Measurements from ENCODE around the gene TSPO2.
A peak's percentile ranks its signal among the peaks of the same experiment; 100 is the strongest.

Gene TSPO2

GRCh38 chr6:41039060-41039998, 2.9 kb upstream of the TSPO2 start, which contains the start of gene UNC5CL:
UNC5CL (minus strand) TSS chr6:41039221; CDS start chr6:41035074, 4,147 bp downstream.
- Mint-ChIP-seq H3K27ac (no peak within 1 kb of the TSS), H3K4me3 (no peak within 1 kb of the TSS), H3K9me3 (no peaks in the 10 kb centered on the region), H3K4me1 (no peaks in the 10 kb centered on the region), H3K36me3 (no peaks in the 10 kb centered on the region)
- ATAC-seq (peak; percentile 52), DNase-seq (ENCODE audit: low spot score in 2 of 2) (peak; percentile 21 to 67)

- DNase-seq (ENCODE audit: low spot score in 2 of 2): no peak
- Mint-ChIP-seq H3K4me3 (no peak overlapping the region), H3K9me3 (no peaks in the 10 kb centered on the region), H3K36me3 (no peaks in the 10 kb centered on the region), H3K4me1 (no peaks in the 10 kb centered on the region), H3K27ac (no peak overlapping the region)
- peak; percentile 59 for ATAC-seq
These were observed 1.9 kb upstream of the TSPO2 start for GRCh38 chr6:41040101-41040939.

- no peaks in the 10 kb centered on the region for H3K36me3 Mint-ChIP-seq
- H3K9me3 Mint-ChIP-seq: no peaks in the 10 kb centered on the region
- DNase-seq (ENCODE audit: low spot score in 2 of 2) (no peak), ATAC-seq (no peak)
- no peaks in the 10 kb centered on the region for H3K4me1 Mint-ChIP-seq
- H3K27ac Mint-ChIP-seq: no peak overlapping the region
- H3K4me3 Mint-ChIP-seq: no peak overlapping the region
These were observed 1.2 kb upstream of the TSPO2 start for GRCh38 chr6:41040940-41041536.

GRCh38 chr6:41043151-41043550, 884 bp downstream of the TSPO2 start:
- H3K4me3 Mint-ChIP-seq: no peak overlapping the region
- H3K36me3 Mint-ChIP-seq: no peaks in the 10 kb centered on the region

GRCh38 chr6:41045664-41046063, 3.4 kb downstream of the TSPO2 start:
- ATAC-seq: no peak
- DNase-seq (ENCODE audit: low spot score in 2 of 2): no peak
- H3K4me1 Mint-ChIP-seq: no peaks in the 10 kb centered on the region
- H3K9me3 Mint-ChIP-seq: no peaks in the 10 kb centered on the region
- H3K4me3 Mint-ChIP-seq: no peak overlapping the region
- no peak overlapping the region for H3K27ac Mint-ChIP-seq
- H3K36me3 Mint-ChIP-seq: no peaks in the 10 kb centered on the region

More at GRCh38 chr6:41043151-41043550, 884 bp downstream of the TSPO2 start:
- ATAC-seq: no peak
- Mint-ChIP-seq H3K27ac (no peak overlapping the region), H3K4me1 (no peaks in the 10 kb centered on the region), H3K9me3 (no peaks in the 10 kb centered on the region)
- no peak for DNase-seq (ENCODE audit: low spot score in 2 of 2)

- Mint-ChIP-seq H3K27ac (no peak overlapping the region), H3K4me1 (no peaks in the 10 kb centered on the region), H3K36me3 (no peaks in the 10 kb centered on the region), H3K4me3 (no peak overlapping the region), H3K9me3 (no peaks in the 10 kb centered on the region)
- ATAC-seq: no peak
- DNase-seq (ENCODE audit: low spot score in 2 of 2): no peak
These were observed 3.8 kb downstream of the TSPO2 start for GRCh38 chr6:41046084-41046483.

- H3K36me3 Mint-ChIP-seq: peaks cover 6% of the 10 kb centered on the region
- H3K27ac Mint-ChIP-seq: peak overlapping the region; percentile 8
- H3K4me1 Mint-ChIP-seq: peaks cover 7% of the 10 kb centered on the region
- ATAC-seq: no peak
- no peaks in the 10 kb centered on the region for H3K9me3 Mint-ChIP-seq
- no peak for DNase-seq (ENCODE audit: low spot score in 2 of 2)
- H3K4me3 Mint-ChIP-seq: no peak overlapping the region
These were observed 5.0 kb downstream of the TSPO2 start for GRCh38 chr6:41047306-41047705.

GRCh38 chr6:41047745-41048732, 5.8 kb downstream of the TSPO2 start:
- Mint-ChIP-seq H3K4me1 (peaks cover 15% of the 10 kb centered on the region), H3K9me3 (no peaks in the 10 kb centered on the region), H3K27ac (peak overlapping the region; percentile 8), H3K36me3 (peaks cover 6% of the 10 kb centered on the region), H3K4me3 (no peak overlapping the region)
- ATAC-seq (no peak), DNase-seq (ENCODE audit: low spot score in 2 of 2) (no peak)

- ATAC-seq (no peak), DNase-seq (ENCODE audit: low spot score in 2 of 2) (no peak)
- H3K4me3 Mint-ChIP-seq: no peak overlapping the region
- H3K36me3 Mint-ChIP-seq: peaks cover 6% of the 10 kb centered on the region
- no peaks in the 10 kb centered on the region for H3K9me3 Mint-ChIP-seq
- H3K27ac Mint-ChIP-seq: peak overlapping the region; percentile 26
- H3K4me1 Mint-ChIP-seq: peaks cover 19% of the 10 kb centered on the region
These were observed 7.3 kb downstream of the TSPO2 start for GRCh38 chr6:41049521-41049920.

GRCh38 chr6:41049955-41050354, 7.7 kb downstream of the TSPO2 start:
- Mint-ChIP-seq H3K9me3 (no peaks in the 10 kb centered on the region), H3K4me3 (no peak overlapping the region), H3K36me3 (peaks cover 6% of the 10 kb centered on the region), H3K4me1 (peaks cover 19% of the 10 kb centered on the region), H3K27ac (no peak overlapping the region)
- DNase-seq (ENCODE audit: low spot score in 2 of 2) (no peak), ATAC-seq (no peak)

GRCh38 chr6:41050536-41050935, 8.3 kb downstream of the TSPO2 start:
- H3K36me3 Mint-ChIP-seq: peaks cover 9% of the 10 kb centered on the region
- ATAC-seq: no peak

GRCh38 chr6:41051873-41052272, 9.6 kb downstream of the TSPO2 start:
- Mint-ChIP-seq H3K27ac (peak overlapping the region; percentile 5), H3K4me1 (peaks cover 19% of the 10 kb centered on the region), H3K36me3 (peaks cover 12% of the 10 kb centered on the region), H3K4me3 (no peak overlapping the region), H3K9me3 (no peaks in the 10 kb centered on the region)
- ATAC-seq: no peak
- DNase-seq (ENCODE audit: low spot score in 2 of 2): no peak

More at GRCh38 chr6:41050536-41050935, 8.3 kb downstream of the TSPO2 start:
- no peak overlapping the region for H3K27ac Mint-ChIP-seq
- H3K9me3 Mint-ChIP-seq: no peaks in the 10 kb centered on the region
- DNase-seq (ENCODE audit: low spot score in 2 of 2): no peak
- peaks cover 19% of the 10 kb centered on the region for H3K4me1 Mint-ChIP-seq
- H3K4me3 Mint-ChIP-seq: no peak overlapping the region

GRCh38 chr6:41053041-41053440, 10.8 kb downstream of the TSPO2 start, which contains the start of gene APOBEC2:
APOBEC2 (plus strand) TSS chr6:41053202; CDS start chr6:41053348, 146 bp downstream.
- Mint-ChIP-seq H3K27ac (peak within 1 kb of the TSS; percentile 5), H3K4me3 (no peak within 1 kb of the TSS), H3K9me3 (no peaks in the 10 kb centered on the region), H3K4me1 (peaks cover 19% of the 10 kb centered on the region), H3K36me3 (peaks cover 19% of the 10 kb centered on the region)
- no peak for ATAC-seq
- no peak for DNase-seq (ENCODE audit: low spot score in 2 of 2)

GRCh38 chr6:41054511-41054910, 12.2 kb downstream of the TSPO2 start:
- peaks cover 19% of the 10 kb centered on the region for H3K4me1 Mint-ChIP-seq
- ATAC-seq: no peak
- H3K36me3 Mint-ChIP-seq: peaks cover 19% of the 10 kb centered on the region
- no peak overlapping the region for H3K27ac Mint-ChIP-seq
- H3K4me3 Mint-ChIP-seq: no peak overlapping the region
- H3K9me3 Mint-ChIP-seq: no peaks in the 10 kb centered on the region
- no peak for DNase-seq (ENCODE audit: low spot score in 2 of 2)
